Fibroblast of pulmonary artery (primary cell): ENCODE data around the gene MGAT5.

Experiments used
- DNase-seq: peaks from one replicate; pipeline ENCODE4 v3.0.0-alpha.2; 2010; ENCODE audit warnings: low read depth
- H3K4me3 ChIP-seq: replicated peaks from 2 replicates; pipeline ENCODE4 v1.5.1; 2011; ENCODE audit warnings: low read depth, mild to moderate bottlenecking, control low read depth, low read length, moderate library complexity
- CTCF ChIP-seq: IDR thresholded peaks from 2 replicates; pipeline ENCODE4 v1.5.1; 2011; ENCODE audit warnings: mild to moderate bottlenecking, control low read depth, low read length, inconsistent platforms; ENCODE audit errors: missing control alignments

Gene MGAT5

GRCh38 chr2:134369220-134369902 is 115.5 kb downstream of the MGAT5 start:
- DNase-seq = no peak
- TF ChIP-seq CTCF = no peak
- H3K4me3 ChIP-seq = no peak overlapping the region

- no peak for TF ChIP-seq CTCF
- DNase-seq = no peak
- no peak overlapping the region for H3K4me3 ChIP-seq
These were observed 117.0 kb downstream of the MGAT5 start for GRCh38 chr2:134370655-134371445.

GRCh38 chr2:134372141-134372540 is 118.3 kb downstream of the MGAT5 start:
- no peak for DNase-seq
- H3K4me3 ChIP-seq = no peak overlapping the region
- no peak for TF ChIP-seq CTCF

- no peak for TF ChIP-seq CTCF
- no peak overlapping the region for H3K4me3 ChIP-seq
- peak; percentile 70 for DNase-seq
These were observed 118.8 kb downstream of the MGAT5 start for GRCh38 chr2:134372611-134373131.

- TF ChIP-seq CTCF = peak; percentile 41
- DNase-seq = peak; percentile 76
- H3K4me3 ChIP-seq = no peak overlapping the region
These were observed 122.1 kb downstream of the MGAT5 start for GRCh38 chr2:134375935-134376334.

- no peak for TF ChIP-seq CTCF
- DNase-seq = no peak
These were observed 123.9 kb downstream of the MGAT5 start for GRCh38 chr2:134377730-134378129.

More at GRCh38 chr2:134377730-134378129, 123.9 kb downstream of the MGAT5 start:
- H3K4me3 ChIP-seq = no peak overlapping the region
